ENCODE data around the gene C2CD4B.

The C2CD4B gene

GRCh38 chr15:62118520-62119226, 46.4 kb downstream of the C2CD4B start:
- no peak for DNase-seq

GRCh38 chr15:62115847-62116246, 49.2 kb downstream of the C2CD4B start:
- DNase-seq, result no peak

Data from activated naive CD4-positive, alpha-beta T cell treated with anti-CD3 and anti-CD28 coated beads, Interleukin-2, amount 50 U/mL, for 16 hours (primary cell).